GM21515 (cell line): Measurements from ENCODE around the gene SF3A2.
A peak's percentile ranks its signal among the peaks of the same experiment; 100 is the strongest.
"Not testable (repeated sequence)": the region's sequence is repeated elsewhere in the genome, so short reads cannot be mapped to it uniquely, and the experiment has no call there.

Experiments used
- ATAC-seq: cut with Tn5 transposase; IDR thresholded peaks from one replicate; pipeline ENCODE4 v1.9.1; 2021; ENCODE audit not compliant: unreplicated experiment

Gene SF3A2

GRCh38 chr19:2236314-2237050 lies at the start of gene SF3A2, which contains the start of gene PLEKHJ1:
Gene SF3A2 (plus strand): TSS chr19:2236824. CDS start chr19:2243419, 6,595 bp downstream.
Gene PLEKHJ1 (minus strand): TSS chr19:2236329. CDS start chr19:2236248, 81 bp downstream.
- ATAC-seq = peak; percentile 63

- ATAC-seq = no peak
Measured at GRCh38 chr19:2187159-2187558, 49.5 kb upstream of the SF3A2 start.

- ATAC-seq = no peak
Measured at GRCh38 chr19:2188708-2189385, 47.8 kb upstream of the SF3A2 start.

GRCh38 chr19:2189880-2190279 lies 46.7 kb upstream of the SF3A2 start:
- ATAC-seq = no peak

GRCh38 chr19:2190848-2191455 lies 45.7 kb upstream of the SF3A2 start:
- ATAC-seq = no peak

- ATAC-seq = no peak
Measured at GRCh38 chr19:2191456-2192310, 44.9 kb upstream of the SF3A2 start.

- ATAC-seq = no peak
Measured at GRCh38 chr19:2192862-2193261, 43.8 kb upstream of the SF3A2 start.

- ATAC-seq = no peak
Measured at GRCh38 chr19:2193807-2194206, 42.8 kb upstream of the SF3A2 start.

GRCh38 chr19:2194513-2195078 lies 42.0 kb upstream of the SF3A2 start:
- no peak for ATAC-seq

GRCh38 chr19:2195361-2195760 lies 41.3 kb upstream of the SF3A2 start:
- no peak for ATAC-seq

GRCh38 chr19:2195914-2196313 lies 40.7 kb upstream of the SF3A2 start:
- ATAC-seq = no peak

GRCh38 chr19:2197270-2197669 lies 39.4 kb upstream of the SF3A2 start:
- no peak for ATAC-seq

- no peak for ATAC-seq
Measured at GRCh38 chr19:2198317-2198716, 38.3 kb upstream of the SF3A2 start.

GRCh38 chr19:2199215-2199614 lies 37.4 kb upstream of the SF3A2 start:
- ATAC-seq = no peak

- no peak for ATAC-seq
Measured at GRCh38 chr19:2199861-2200623, 36.6 kb upstream of the SF3A2 start.

GRCh38 chr19:2200624-2201294 lies 35.9 kb upstream of the SF3A2 start:
- not testable (repeated sequence) for ATAC-seq

- ATAC-seq = no peak
Measured at GRCh38 chr19:2201473-2202148, 35.0 kb upstream of the SF3A2 start.

- no peak for ATAC-seq
Measured at GRCh38 chr19:2202366-2202765, 34.3 kb upstream of the SF3A2 start.

- ATAC-seq = no peak
Measured at GRCh38 chr19:2207008-2207407, 29.6 kb upstream of the SF3A2 start.
